Endothelial cell of umbilical vein (primary cell): ENCODE measurements around the gene HTR6. TPM values are rescaled to one million over a fixed set of nuclear protein-coding genes. Genes with fewer than 3 reads are reported as not detected.

Experiments used
- BruUV-seq: library from RNA; stranded (reverse); fragments of 400-500 nt; replicated peaks from 2 replicates; lab custom pipeline; 2021; lab: Mats Ljungman, UMichigan
- CTCF ChIA-PET: fragments of 300-600, 350-600 bp; sonication (Branson Sonifier 250); formaldehyde crosslinking; loops from one replicate; lab custom pipeline; 2021; ENCODE audit warnings: antibody characterized with exemption, inconsistent platforms; lab: Charles Lee
- POLR2A ChIA-PET: fragments of 300-600, 350-600 bp; sonication (Branson Sonifier 250); formaldehyde crosslinking; loops from one replicate; lab custom pipeline; 2021; ENCODE audit warnings: antibody characterized with exemption, inconsistent platforms; lab: Charles Lee
- DNase-seq: peaks from one replicate; pipeline ENCODE4 v3.0.0-alpha.2; 2011; ENCODE audit warnings: low read depth, low spot score
- FAIRE-seq: peaks from 2 replicates; lab custom pipeline; 2011; peaks lifted over from hg19 to GRCh38; lab: Jason Lieb, UNC
- H2AFZ ChIP-seq: 2 replicates; pipeline ENCODE4 v1.6.0; 2012; ENCODE audit warnings: low read depth, low read length, control low read depth, inconsistent platforms
- H3K27ac ChIP-seq: 2 replicates; pipeline ENCODE4 v1.5.1; 2011; ENCODE audit warnings: low read depth, mild to moderate bottlenecking, control low read depth, low read length, moderate library complexity; ENCODE audit not compliant: insufficient read depth
- H3K27me3 ChIP-seq, 2 experiments: 2 replicates each; pipeline versions ENCODE4 v1.6.0 to v1.6.1; 2011; ENCODE audit warnings: low read length in 2 of 2, mixed read lengths in 1 of 2; ENCODE audit not compliant: control insufficient read depth in 2 of 2, insufficient read depth in 2 of 2
- H3K36me3 ChIP-seq, 2 experiments: 2 replicates in 1 of 2; 3 replicates in 1 of 2; pipeline ENCODE4 v1.5.1; 2011; ENCODE audit warnings: low read length in 2 of 2, mild to moderate bottlenecking in 1 of 2, moderate library complexity in 1 of 2; ENCODE audit not compliant: control insufficient read depth in 2 of 2, insufficient read depth in 2 of 2; ENCODE audit errors: extremely low read depth in 1 of 2
- H3K4me1 ChIP-seq: 3 replicates; pipeline ENCODE4 v1.5.1; 2011; ENCODE audit warnings: mild to moderate bottlenecking, low read length; ENCODE audit not compliant: control insufficient read depth, insufficient read depth; ENCODE audit errors: extremely low read depth
- H3K4me2 ChIP-seq: 2 replicates; pipeline ENCODE4 v1.6.1; 2011; ENCODE audit warnings: low read length, control low read depth, mixed read lengths; ENCODE audit not compliant: insufficient read depth
- H3K4me3 ChIP-seq, 3 experiments: fragments of 200-600 bp in 1 of 3; sonication (generic), shearing (Covaris generic) in 1 of 3; replicated peaks in 1 of 3; 2 replicates each; pipeline ENCODE4 v1.5.1; 2011 to 2016; ENCODE audit warnings: control low read depth in 3 of 3, low read length in 3 of 3, mild to moderate bottlenecking in 2 of 3, inconsistent platforms in 1 of 3, low read depth in 1 of 3, moderate library complexity in 1 of 3; ENCODE audit not compliant: insufficient read depth in 1 of 3
- H3K79me2 ChIP-seq: 2 replicates; pipeline ENCODE4 v1.6.0; 2012; ENCODE audit warnings: low read length, inconsistent platforms; ENCODE audit not compliant: control insufficient read depth, insufficient read depth
- H3K9ac ChIP-seq: replicated peaks from 2 replicates; pipeline ENCODE3; 2011; ENCODE audit warnings: low read length, control low read depth; ENCODE audit not compliant: insufficient read depth; ENCODE audit errors: extremely low read depth
- H3K9me1 ChIP-seq: replicated peaks from 3 replicates; pipeline ENCODE4 v1.6.0; 2011; ENCODE audit warnings: mild to moderate bottlenecking, low read length; ENCODE audit not compliant: control insufficient read depth, insufficient read depth; ENCODE audit errors: extremely low read depth
- H3K9me3 ChIP-seq: replicated peaks from 2 replicates; pipeline ENCODE4 v1.5.1; 2012; ENCODE audit warnings: low read length, inconsistent platforms; ENCODE audit not compliant: control insufficient read depth, insufficient read depth
- H4K20me1 ChIP-seq: replicated peaks from 2 replicates; pipeline ENCODE3; 2011; ENCODE audit warnings: mild to moderate bottlenecking, low read length; ENCODE audit not compliant: control insufficient read depth, insufficient read depth; ENCODE audit errors: extremely low read depth
- CTCF ChIP-seq, 2 donors: IDR thresholded peaks; 1 replicate in 1 of 2; 2 replicates in 1 of 2; pipeline ENCODE4 v1.5.1; 2011; ENCODE audit warnings: low read length in 2 of 2, mild to moderate bottlenecking in 2 of 2, moderate library complexity in 2 of 2, control low read depth in 1 of 2, inconsistent platforms in 1 of 2, low read depth in 1 of 2; ENCODE audit not compliant: insufficient read depth in 1 of 2; ENCODE audit errors: extremely low read depth in 1 of 2
- EZH2 ChIP-seq: IDR thresholded peaks from 2 replicates; pipeline ENCODE4 v1.6.1; 2012; ENCODE audit warnings: borderline replicate concordance, low read depth, mild to moderate bottlenecking, moderate library complexity, low read length, inconsistent platforms; ENCODE audit not compliant: severe bottlenecking
- FOS ChIP-seq: IDR thresholded peaks from 2 replicates; pipeline ENCODE4 v1.6.1; 2011; ENCODE audit warnings: mild to moderate bottlenecking, low read length, moderate library complexity, borderline replicate concordance; ENCODE audit not compliant: insufficient read depth
- GATA2 ChIP-seq: IDR thresholded peaks from 2 replicates; pipeline ENCODE4 v1.7.0; 2011; ENCODE audit warnings: low read depth, mild to moderate bottlenecking, moderate library complexity, mixed read lengths, low read length; ENCODE audit not compliant: insufficient read length, insufficient read depth
- JUN ChIP-seq: IDR thresholded peaks from 2 replicates; pipeline ENCODE4 v1.6.1; 2011; ENCODE audit warnings: borderline replicate concordance, low read depth; ENCODE audit not compliant: insufficient read length, insufficient read depth
- MAX ChIP-seq: IDR thresholded peaks from 2 replicates; pipeline ENCODE4 v1.6.1; 2011; ENCODE audit not compliant: insufficient read depth, insufficient read length
- MYC ChIP-seq: IDR thresholded peaks from one replicate; pipeline ENCODE4 v1.6.1; 2011; ENCODE audit warnings: mild to moderate bottlenecking, low read depth, low read length
- POLR2A ChIP-seq: IDR thresholded peaks from 2 replicates; pipeline ENCODE4 v1.6.1; 2012; ENCODE audit warnings: low read depth, mild to moderate bottlenecking, control low read depth, low read length
- POLR2AphosphoS5 ChIP-seq: IDR thresholded peaks from 2 replicates; pipeline ENCODE4 v1.6.1; 2012; ENCODE audit warnings: low read depth, mild to moderate bottlenecking, control low read depth, low read length, moderate library complexity; ENCODE audit not compliant: insufficient read depth
- dilution Hi-C: fragments of 300-500 bp; cut with MboI; formaldehyde crosslinking; loops from one replicate; pipeline ENCODE4 v1.15.0; 2019; ENCODE audit warnings: low sequenced_read_pairs; ENCODE audit not compliant: extremely low pct_ligation_motif_present
- intact Hi-C: fragments of 100-400 bp; cut with micrococcal nuclease; formaldehyde crosslinking; loops from one replicate; pipeline ENCODE4 v1.10.0; 2022
- polyA plus RNA-seq, 4 experiments: library from polyadenylated mRNA; depleted of rRNA in 3 of 4; stranded (reverse) in 3 of 4; unstranded in 1 of 4; fragments of >200 nt; gene quantifications; 2 replicates each; pipeline versions ENCODE4 v1.2.1 to v1.2.3, GENCODE V29; 2011 to 2012; ENCODE audit warnings: missing spikeins in 1 of 4
- total RNA-seq: library from RNA; stranded (reverse); gene quantifications from 2 replicates; pipeline ENCODE4 v1.2.3, GENCODE V29; 2021

Gene HTR6
- total and polyA plus RNA-seq, 2 donors (not counting 3 experiments of a cell fraction or from before 2014, with no cell fraction given), result not detected

GRCh38 chr1:19708567-19709110 is 44.0 kb downstream of the HTR6 start:
- no peak for FAIRE-seq
- Histone ChIP-seq H3K4me2 (no peak overlapping the region), H2AFZ (no peak overlapping the region), H3K4me1 (no peaks in the 10 kb centered on the region), H3K27ac (no peak overlapping the region), H3K9me3 (no peaks in the 10 kb centered on the region), H3K79me2 (no peaks in the 10 kb centered on the region), H4K20me1 (no peaks in the 10 kb centered on the region), H3K4me3 (no peak overlapping the region), H3K9me1 (no peaks in the 10 kb centered on the region), H3K36me3 (no peaks in the 10 kb centered on the region), H3K9ac (no peak overlapping the region), H3K27me3 (no peaks in the 10 kb centered on the region)
- TF ChIP-seq FOS (no peak), JUN (no peak), POLR2A (no peak), MYC (no peak), GATA2 (no peak), POLR2AphosphoS5 (no peak), CTCF (IDR thresholded peaks at IDR 0.05; ENCODE audit: extremely low read depth in 1 of 2, insufficient read depth in 1 of 2, low read depth in 1 of 2, low read length in 2 of 2) (no peak), EZH2 (no peak), MAX (no peak)
- intact Hi-C loops (no loop called here), dilution Hi-C loops (no loop called here)
- no peak for DNase-seq
- BruUV-seq, result no TSS peak
- ChIA-PET CTCF (interaction anchor here (1.4 kb wide), 1 partner anchor 46 kb away, joined by 5 read pairs; no protein-coding TSS in a partner anchor), POLR2A (no interaction called here)
